Measurements from ENCODE around the gene CRABP2. TPM values are rescaled to one million over a fixed set of nuclear protein-coding genes. Genes with fewer than 3 reads are reported as not detected.

Gene CRABP2
- total and polyA plus RNA-seq, 2 of the 13 experiments (the other 11 are each of a cell fraction or from before 2014, with no cell fraction given): 0.40 to 0.60 TPM

DNA sequence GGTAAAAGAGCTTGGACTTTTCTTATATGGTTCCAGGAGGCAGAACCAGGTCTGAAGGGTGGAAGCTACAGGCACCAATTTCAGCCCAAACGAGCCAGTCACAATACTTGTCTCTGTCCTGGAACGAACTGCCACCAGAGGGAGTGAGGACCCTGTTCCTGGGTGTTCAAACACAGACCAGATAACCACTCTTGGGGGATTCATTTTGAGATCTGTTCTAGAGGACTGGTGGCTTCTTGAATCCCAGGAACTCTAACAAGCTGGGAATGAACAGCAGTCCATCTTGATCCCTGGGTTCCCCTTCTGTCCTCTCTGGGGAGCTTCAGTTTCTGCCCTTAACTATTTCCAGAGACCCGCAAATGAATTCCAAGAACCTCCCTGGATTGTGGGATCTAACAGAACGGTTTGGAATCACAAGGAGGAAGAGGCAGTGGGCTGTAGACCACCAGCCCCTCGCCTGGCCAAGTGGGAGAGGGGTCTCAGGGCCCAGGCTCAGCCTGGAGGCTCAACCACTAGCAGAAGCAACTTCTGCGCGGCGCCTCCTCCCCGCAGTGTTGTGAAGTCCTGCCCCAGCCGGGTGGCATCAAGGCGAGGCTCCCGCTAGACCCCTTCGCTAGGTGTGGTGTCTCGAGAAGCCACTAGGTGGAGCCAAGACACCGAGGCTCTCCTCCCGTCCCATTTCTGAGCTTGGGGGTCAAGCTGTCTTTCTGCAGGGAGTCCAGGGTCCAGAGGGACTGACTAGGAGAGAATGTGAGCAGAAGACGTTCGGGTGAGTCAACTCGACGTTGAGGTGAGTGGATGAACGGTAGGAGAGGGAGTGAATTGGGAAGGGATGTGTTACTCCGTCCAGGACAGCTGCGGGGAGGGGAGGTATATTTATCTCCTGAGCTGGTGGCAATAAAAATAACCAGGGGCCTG lies 16.1 kb downstream of the CRABP2 start (continued):
- TF ChIP-seq ZNF703 (CRISPR knock-in tag; IDR thresholded peaks at IDR 0.05; ENCODE audit: borderline replicate concordance): no peak
- TF ChIP-seq, protein P1, sequence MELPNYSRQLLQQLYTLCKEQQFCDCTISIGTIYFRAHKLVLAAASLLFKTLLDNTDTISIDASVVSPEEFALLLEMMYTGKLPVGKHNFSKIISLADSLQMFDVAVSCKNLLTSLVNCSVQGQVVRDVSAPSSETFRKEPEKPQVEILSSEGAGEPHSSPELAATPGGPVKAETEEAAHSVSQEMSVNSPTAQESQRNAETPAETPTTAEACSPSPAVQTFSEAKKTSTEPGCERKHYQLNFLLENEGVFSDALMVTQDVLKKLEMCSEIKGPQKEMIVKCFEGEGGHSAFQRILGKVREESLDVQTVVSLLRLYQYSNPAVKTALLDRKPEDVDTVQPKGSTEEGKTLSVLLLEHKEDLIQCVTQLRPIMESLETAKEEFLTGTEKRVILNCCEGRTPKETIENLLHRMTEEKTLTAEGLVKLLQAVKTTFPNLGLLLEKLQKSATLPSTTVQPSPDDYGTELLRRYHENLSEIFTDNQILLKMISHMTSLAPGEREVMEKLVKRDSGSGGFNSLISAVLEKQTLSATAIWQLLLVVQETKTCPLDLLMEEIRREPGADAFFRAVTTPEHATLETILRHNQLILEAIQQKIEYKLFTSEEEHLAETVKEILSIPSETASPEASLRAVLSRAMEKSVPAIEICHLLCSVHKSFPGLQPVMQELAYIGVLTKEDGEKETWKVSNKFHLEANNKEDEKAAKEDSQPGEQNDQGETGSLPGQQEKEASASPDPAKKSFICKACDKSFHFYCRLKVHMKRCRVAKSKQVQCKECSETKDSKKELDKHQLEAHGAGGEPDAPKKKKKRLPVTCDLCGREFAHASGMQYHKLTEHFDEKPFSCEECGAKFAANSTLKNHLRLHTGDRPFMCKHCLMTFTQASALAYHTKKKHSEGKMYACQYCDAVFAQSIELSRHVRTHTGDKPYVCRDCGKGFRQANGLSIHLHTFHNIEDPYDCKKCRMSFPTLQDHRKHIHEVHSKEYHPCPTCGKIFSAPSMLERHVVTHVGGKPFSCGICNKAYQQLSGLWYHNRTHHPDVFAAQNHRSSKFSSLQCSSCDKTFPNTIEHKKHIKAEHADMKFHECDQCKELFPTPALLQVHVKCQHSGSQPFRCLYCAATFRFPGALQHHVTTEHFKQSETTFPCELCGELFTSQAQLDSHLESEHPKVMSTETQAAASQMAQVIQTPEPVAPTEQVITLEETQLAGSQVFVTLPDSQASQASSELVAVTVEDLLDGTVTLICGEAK (IDR thresholded peaks at IDR 0.05): no peak
- TF ChIP-seq, protein P1 (CRISPR knock-in tag; IDR thresholded peaks at IDR 0.05): no peak
- no peak for TF ChIP-seq SRSF4 (IDR thresholded peaks at IDR 0.05; ENCODE audit: low read depth, low read length, poor library complexity, severe bottlenecking)
- TF ChIP-seq PAF1 (CRISPR knock-in tag; IDR thresholded peaks at IDR 0.05): no peak
- no peak for TF ChIP-seq ZNF567 (CRISPR knock-in tag; IDR thresholded peaks at IDR 0.05; ENCODE audit: borderline replicate concordance)
- TF ChIP-seq, protein P2, sequence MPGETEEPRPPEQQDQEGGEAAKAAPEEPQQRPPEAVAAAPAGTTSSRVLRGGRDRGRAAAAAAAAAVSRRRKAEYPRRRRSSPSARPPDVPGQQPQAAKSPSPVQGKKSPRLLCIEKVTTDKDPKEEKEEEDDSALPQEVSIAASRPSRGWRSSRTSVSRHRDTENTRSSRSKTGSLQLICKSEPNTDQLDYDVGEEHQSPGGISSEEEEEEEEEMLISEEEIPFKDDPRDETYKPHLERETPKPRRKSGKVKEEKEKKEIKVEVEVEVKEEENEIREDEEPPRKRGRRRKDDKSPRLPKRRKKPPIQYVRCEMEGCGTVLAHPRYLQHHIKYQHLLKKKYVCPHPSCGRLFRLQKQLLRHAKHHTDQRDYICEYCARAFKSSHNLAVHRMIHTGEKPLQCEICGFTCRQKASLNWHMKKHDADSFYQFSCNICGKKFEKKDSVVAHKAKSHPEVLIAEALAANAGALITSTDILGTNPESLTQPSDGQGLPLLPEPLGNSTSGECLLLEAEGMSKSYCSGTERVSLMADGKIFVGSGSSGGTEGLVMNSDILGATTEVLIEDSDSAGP (CRISPR knock-in tag; IDR thresholded peaks at IDR 0.05; ENCODE audit: borderline replicate concordance): peak; percentile 37; the same call in 1 of the 2 replicates
- TF ChIP-seq, protein P3, sequence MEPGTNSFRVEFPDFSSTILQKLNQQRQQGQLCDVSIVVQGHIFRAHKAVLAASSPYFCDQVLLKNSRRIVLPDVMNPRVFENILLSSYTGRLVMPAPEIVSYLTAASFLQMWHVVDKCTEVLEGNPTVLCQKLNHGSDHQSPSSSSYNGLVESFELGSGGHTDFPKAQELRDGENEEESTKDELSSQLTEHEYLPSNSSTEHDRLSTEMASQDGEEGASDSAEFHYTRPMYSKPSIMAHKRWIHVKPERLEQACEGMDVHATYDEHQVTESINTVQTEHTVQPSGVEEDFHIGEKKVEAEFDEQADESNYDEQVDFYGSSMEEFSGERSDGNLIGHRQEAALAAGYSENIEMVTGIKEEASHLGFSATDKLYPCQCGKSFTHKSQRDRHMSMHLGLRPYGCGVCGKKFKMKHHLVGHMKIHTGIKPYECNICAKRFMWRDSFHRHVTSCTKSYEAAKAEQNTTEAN (CRISPR knock-in tag; conservative IDR thresholded peaks at IDR 0.05): no peak
- no peak for TF ChIP-seq ZNF296 (CRISPR knock-in tag; conservative IDR thresholded peaks at IDR 0.05)
- TF ChIP-seq, protein P4, sequence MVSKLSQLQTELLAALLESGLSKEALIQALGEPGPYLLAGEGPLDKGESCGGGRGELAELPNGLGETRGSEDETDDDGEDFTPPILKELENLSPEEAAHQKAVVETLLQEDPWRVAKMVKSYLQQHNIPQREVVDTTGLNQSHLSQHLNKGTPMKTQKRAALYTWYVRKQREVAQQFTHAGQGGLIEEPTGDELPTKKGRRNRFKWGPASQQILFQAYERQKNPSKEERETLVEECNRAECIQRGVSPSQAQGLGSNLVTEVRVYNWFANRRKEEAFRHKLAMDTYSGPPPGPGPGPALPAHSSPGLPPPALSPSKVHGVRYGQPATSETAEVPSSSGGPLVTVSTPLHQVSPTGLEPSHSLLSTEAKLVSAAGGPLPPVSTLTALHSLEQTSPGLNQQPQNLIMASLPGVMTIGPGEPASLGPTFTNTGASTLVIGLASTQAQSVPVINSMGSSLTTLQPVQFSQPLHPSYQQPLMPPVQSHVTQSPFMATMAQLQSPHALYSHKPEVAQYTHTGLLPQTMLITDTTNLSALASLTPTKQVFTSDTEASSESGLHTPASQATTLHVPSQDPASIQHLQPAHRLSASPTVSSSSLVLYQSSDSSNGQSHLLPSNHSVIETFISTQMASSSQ (IDR thresholded peaks at IDR 0.05; ENCODE audit: low read depth): no peak
- TF ChIP-seq, protein P4 (CRISPR knock-in tag; IDR thresholded peaks at IDR 0.05; ENCODE audit: borderline replicate concordance): no peak
